HCT116 (cell line): ENCODE data around the gene MUC6. TPM values are rescaled to one million over a fixed set of nuclear protein-coding genes. Genes with fewer than 3 reads are reported as not detected.

Experiments used
- ATAC-seq: fragments of 200-7000 bp; cut with Tn5 transposase; 2 replicates; pipeline ENCODE4 v1.9.1; 2020; ENCODE audit warnings: mild to moderate bottlenecking, moderate library complexity
- BruUV-seq: library from RNA; stranded (reverse); fragments of 400-500 nt; replicated peaks from 2 replicates; lab custom pipeline; 2021; lab: Mats Ljungman, UMichigan
- CTCF ChIA-PET: fragments of 300-600 bp; sonication (Branson Sonifier 250); formaldehyde crosslinking; loops from one replicate; lab custom pipeline; 2021; ENCODE audit warnings: antibody characterized with exemption; lab: Charles Lee
- POLR2A ChIA-PET: fragments of 300-600, 350-600 bp; sonication (Branson Sonifier 250); formaldehyde crosslinking; loops from one replicate; lab custom pipeline; 2021; ENCODE audit warnings: antibody characterized with exemption; lab: Charles Lee
- RAD21 ChIA-PET, 2 experiments: fragments of 300-600 bp; sonication (Branson Sonifier 250); formaldehyde crosslinking; loops; one replicate each; lab custom pipeline; 2023; ENCODE audit warnings: low total read pairs in 2 of 2; ENCODE audit not compliant: uncharacterized antibody in 2 of 2, unreplicated experiment in 2 of 2, low non-redundant PET in 1 of 2; lab: Charles Lee
- DNase-seq: peaks from one replicate; pipeline ENCODE4 v3.0.0-alpha.2; 2010; ENCODE audit warnings: low read depth, low spot score
- H2AFZ ChIP-seq: fragments of 200-600 bp; shearing (Covaris generic), sonication (generic); 2 replicates; pipeline ENCODE4 v1.6.1; 2017; ENCODE audit warnings: low read depth, mixed run types, mixed read lengths, antibody characterized with exemption, low read length; ENCODE audit not compliant: poor library complexity, severe bottlenecking
- H3K27ac ChIP-seq: 2 replicates; pipeline ENCODE4 v1.5.1; 2012; ENCODE audit warnings: low read depth, low read length
- H3K27me3 ChIP-seq: fragments of 200-600 bp; sonication (generic); 2 replicates; pipeline ENCODE4 v1.6.1; 2016; ENCODE audit warnings: mixed run types, low read length, mixed read lengths; ENCODE audit not compliant: insufficient read depth
- H3K36me3 ChIP-seq, 2 experiments: fragments of 200-500 bp in 1 of 2; fragments of 200-600 bp in 1 of 2; sonication (Bioruptor generic) in 1 of 2; sonication (generic) in 1 of 2; 2 replicates each; pipeline versions ENCODE4 v1.5.1 to v1.6.1; 2014 to 2016; ENCODE audit warnings: low read length in 2 of 2, inconsistent platforms in 1 of 2, mixed read lengths in 1 of 2, mixed run types in 1 of 2; ENCODE audit not compliant: insufficient read depth in 2 of 2, control insufficient read depth in 1 of 2
- H3K4me1 ChIP-seq, 2 experiments: fragments of 200-600 bp in 1 of 2; sonication (generic) in 1 of 2; 2 replicates each; pipeline versions ENCODE4 v1.5.1 to v1.6.1; 2012 to 2017; ENCODE audit warnings: low read length in 2 of 2, inconsistent platforms in 1 of 2, mild to moderate bottlenecking in 1 of 2, mixed read lengths in 1 of 2, mixed run types in 1 of 2, moderate library complexity in 1 of 2; ENCODE audit not compliant: insufficient read depth in 2 of 2, control insufficient read depth in 1 of 2
- H3K4me2 ChIP-seq: fragments of 200-600 bp; sonication (generic); 2 replicates; pipeline ENCODE4 v1.6.1; 2017; ENCODE audit warnings: mixed run types, low read length, mixed read lengths
- H3K4me3 ChIP-seq, 2 experiments: fragments of 200-600 bp in 1 of 2; sonication (generic) in 1 of 2; replicated peaks in 1 of 2; 2 replicates each; pipeline ENCODE4 v1.5.1; 2011 to 2016; ENCODE audit warnings: low read length in 2 of 2, control low read depth in 1 of 2, low read depth in 1 of 2, mild to moderate bottlenecking in 1 of 2, mixed read lengths in 1 of 2, mixed run types in 1 of 2
- H3K79me2 ChIP-seq: fragments of 200-600 bp; sonication (generic); 2 replicates; pipeline ENCODE4 v1.6.1; 2017; ENCODE audit warnings: mild to moderate bottlenecking, mixed run types, low read length, moderate library complexity, mixed read lengths; ENCODE audit not compliant: insufficient read depth
- H3K9ac ChIP-seq: fragments of 200-600 bp; sonication (generic); 2 replicates; pipeline ENCODE4 v1.6.1; 2016; ENCODE audit warnings: low read length, mixed read lengths
- H3K9me2 ChIP-seq: fragments of 200-600 bp; sonication (generic), shearing (Covaris generic); 2 replicates; pipeline ENCODE4 v1.6.1; 2017; ENCODE audit warnings: mixed run types, mild to moderate bottlenecking, moderate library complexity; ENCODE audit not compliant: insufficient read depth
- H3K9me3 ChIP-seq, 2 experiments: fragments of 200-500 bp in 1 of 2; fragments of 200-600 bp in 1 of 2; sonication (Bioruptor generic) in 1 of 2; sonication (generic) in 1 of 2; 2 replicates each; pipeline ENCODE4 v1.6.1; 2014 to 2017; ENCODE audit warnings: low read length in 2 of 2, mixed read lengths in 2 of 2, inconsistent platforms in 1 of 2, low read depth in 1 of 2, mild to moderate bottlenecking in 1 of 2, mixed run types in 1 of 2, moderate library complexity in 1 of 2; ENCODE audit not compliant: control insufficient read depth in 1 of 2, insufficient read depth in 1 of 2
- H4K20me1 ChIP-seq: fragments of 200-600 bp; sonication (generic), shearing (Covaris generic); 2 replicates; pipeline ENCODE4 v1.6.1; 2017; ENCODE audit warnings: mixed run types, mild to moderate bottlenecking, moderate library complexity; ENCODE audit not compliant: insufficient read depth
- ATF3 ChIP-seq: IDR thresholded peaks from 2 replicates; pipeline ENCODE4 v1.6.1; 2012
- CBX3 ChIP-seq: IDR thresholded peaks from 2 replicates; pipeline ENCODE4 v1.6.1; 2012; ENCODE audit warnings: low read depth
- CEBPB ChIP-seq: IDR thresholded peaks from 2 replicates; pipeline ENCODE4 v1.6.1; 2012; ENCODE audit warnings: low read depth
- CTCF ChIP-seq, 3 experiments: fragments of 200-600 bp in 1 of 3; sonication (generic) in 1 of 3; IDR thresholded peaks in 2 of 3; conservative IDR thresholded peaks in 1 of 3; 2 replicates each; pipeline ENCODE4 v1.5.1; 2012 to 2017; ENCODE audit warnings: low read depth in 2 of 3, low read length in 2 of 3, antibody characterized with exemption in 1 of 3, borderline replicate concordance in 1 of 3, control low read depth in 1 of 3, mild to moderate bottlenecking in 1 of 3, mixed read lengths in 1 of 3, mixed run types in 1 of 3, moderate library complexity in 1 of 3; ENCODE audit not compliant: insufficient read depth in 1 of 3
- EGR1 ChIP-seq: IDR thresholded peaks from 2 replicates; pipeline ENCODE4 v1.6.1; 2012; ENCODE audit warnings: low read depth
- ELF1 ChIP-seq: IDR thresholded peaks from 2 replicates; pipeline ENCODE4 v1.6.1; 2012; ENCODE audit warnings: low read depth, borderline replicate concordance
- EZH2 ChIP-seq: fragments of 200-600 bp; sonication (generic); IDR thresholded peaks from 2 replicates; pipeline ENCODE4 v1.6.1; 2017; ENCODE audit warnings: antibody characterized with exemption, mixed run types
- EZH2phosphoT487 ChIP-seq: fragments of 200-600 bp; IDR thresholded peaks from 2 replicates; pipeline ENCODE4 v1.6.1; 2018; ENCODE audit warnings: antibody characterized with exemption, borderline replicate concordance
- FOSL1 ChIP-seq: IDR thresholded peaks from 2 replicates; pipeline ENCODE4 v1.6.1; 2012; ENCODE audit warnings: low read depth
- POLR2A ChIP-seq: IDR thresholded peaks from 2 replicates; pipeline ENCODE4 v1.7.0; 2011; ENCODE audit warnings: borderline replicate concordance; ENCODE audit not compliant: insufficient read depth, insufficient read length; ENCODE audit errors: extremely low read depth
- POLR2AphosphoS5 ChIP-seq: IDR thresholded peaks from 2 replicates; pipeline ENCODE4 v1.6.1; 2011; ENCODE audit warnings: mild to moderate bottlenecking, low read depth, low read length, moderate library complexity
- SIN3A ChIP-seq: IDR thresholded peaks from 2 replicates; pipeline ENCODE4 v1.6.1; 2012; ENCODE audit warnings: low read depth
- SP1 ChIP-seq: IDR thresholded peaks from 2 replicates; pipeline ENCODE4 v1.6.1; 2012; ENCODE audit warnings: low read depth
- SRF ChIP-seq: IDR thresholded peaks from 2 replicates; pipeline ENCODE4 v1.6.1; 2012; ENCODE audit warnings: low read depth
- TCF7L2 ChIP-seq: IDR thresholded peaks from 2 replicates; pipeline ENCODE4 v1.7.0; 2011; ENCODE audit warnings: borderline replicate concordance, inconsistent platforms; ENCODE audit not compliant: insufficient read depth, insufficient read length; ENCODE audit errors: extremely low read depth
- YY1 ChIP-seq: IDR thresholded peaks from 2 replicates; pipeline ENCODE4 v1.6.1; 2011; ENCODE audit warnings: low read length, low read depth, moderate library complexity, mild to moderate bottlenecking; ENCODE audit not compliant: insufficient replicate concordance; ENCODE audit errors: extremely low read depth
- ZNF274 ChIP-seq: fragments of 200-500 bp; sonication (Bioruptor generic); IDR thresholded peaks from 2 replicates; pipeline ENCODE4 v1.6.1; 2014; ENCODE audit warnings: mild to moderate bottlenecking, low read depth, low read length, inconsistent platforms
- intact Hi-C: fragments of 100-400 bp; cut with micrococcal nuclease; formaldehyde crosslinking; loops from 2 replicates; pipeline ENCODE4 v1.10.0; 2022
- total RNA-seq: library from RNA; stranded (reverse); gene quantifications from one replicate; pipeline ENCODE4 v1.2.1, GENCODE V29; 2021; ENCODE audit not compliant: unreplicated experiment
- TF ChIP-seq, protein P1 (sequence below): IDR thresholded peaks from 2 replicates; pipeline ENCODE4 v1.6.1; 2012; ENCODE audit warnings: low read depth
- TF ChIP-seq, protein P2 (sequence below): IDR thresholded peaks from 2 replicates; pipeline ENCODE4 v1.6.1; 2012

MUC6 gene
- total RNA-seq, 1 experiment from 2014 or later = 0.02 TPM

DNA sequence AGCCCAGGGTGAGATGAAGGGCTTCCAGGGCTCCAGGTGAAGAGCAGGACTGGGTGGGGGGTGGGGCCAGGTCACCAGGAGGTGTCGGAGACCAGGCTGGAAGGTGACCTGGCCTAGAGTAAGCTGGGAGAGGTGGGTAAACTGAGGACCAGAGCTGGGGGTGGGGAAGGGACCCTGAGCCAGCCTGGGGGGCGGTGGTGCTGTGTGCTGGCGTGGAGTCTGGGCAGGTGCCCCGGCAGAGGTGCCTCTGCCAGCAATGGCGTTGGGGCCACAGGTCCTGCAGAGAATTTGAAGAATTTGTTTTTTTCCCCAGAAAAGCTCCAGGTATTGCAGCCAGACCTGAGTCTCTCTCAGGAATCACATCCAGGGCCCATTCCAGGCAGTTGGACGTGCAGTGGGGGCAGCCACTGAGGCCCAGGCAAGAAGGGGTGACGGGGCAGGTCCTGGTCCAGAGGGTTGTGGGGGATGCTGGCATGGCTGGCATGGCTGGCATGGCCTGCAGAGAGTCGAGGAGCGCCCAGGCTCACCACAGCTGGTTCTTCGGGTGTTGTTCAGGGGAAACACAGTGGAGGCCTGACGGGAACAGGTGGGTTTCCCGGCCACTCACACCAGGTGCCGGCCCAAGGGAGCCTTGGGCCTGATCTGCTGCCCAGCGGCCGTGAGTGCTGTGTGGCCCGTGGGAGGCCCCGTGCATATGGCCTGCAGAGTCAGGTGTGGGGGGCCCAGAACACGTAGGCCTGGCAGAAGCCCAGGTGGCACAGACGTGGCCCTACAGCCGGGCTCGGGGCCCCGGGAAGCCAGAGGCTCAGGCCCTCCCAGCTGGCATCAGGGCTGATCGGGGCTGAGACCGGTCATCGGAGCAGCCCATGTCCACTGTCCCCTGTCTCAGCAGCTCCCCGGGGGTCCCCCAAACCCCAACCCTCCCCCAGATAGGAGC is 6.4 kb upstream of the MUC6 start:
- no peak for TF ChIP-seq SP1
- TF ChIP-seq CBX3 = no peak
- TF ChIP-seq FOSL1 = no peak
- TF ChIP-seq TCF7L2 = no peak
- no peak for TF ChIP-seq EZH2phosphoT487
- TF ChIP-seq SRF = no peak
- TF ChIP-seq YY1 = no peak
- TF ChIP-seq ZNF274 = no peak
- TF ChIP-seq, protein P1, sequence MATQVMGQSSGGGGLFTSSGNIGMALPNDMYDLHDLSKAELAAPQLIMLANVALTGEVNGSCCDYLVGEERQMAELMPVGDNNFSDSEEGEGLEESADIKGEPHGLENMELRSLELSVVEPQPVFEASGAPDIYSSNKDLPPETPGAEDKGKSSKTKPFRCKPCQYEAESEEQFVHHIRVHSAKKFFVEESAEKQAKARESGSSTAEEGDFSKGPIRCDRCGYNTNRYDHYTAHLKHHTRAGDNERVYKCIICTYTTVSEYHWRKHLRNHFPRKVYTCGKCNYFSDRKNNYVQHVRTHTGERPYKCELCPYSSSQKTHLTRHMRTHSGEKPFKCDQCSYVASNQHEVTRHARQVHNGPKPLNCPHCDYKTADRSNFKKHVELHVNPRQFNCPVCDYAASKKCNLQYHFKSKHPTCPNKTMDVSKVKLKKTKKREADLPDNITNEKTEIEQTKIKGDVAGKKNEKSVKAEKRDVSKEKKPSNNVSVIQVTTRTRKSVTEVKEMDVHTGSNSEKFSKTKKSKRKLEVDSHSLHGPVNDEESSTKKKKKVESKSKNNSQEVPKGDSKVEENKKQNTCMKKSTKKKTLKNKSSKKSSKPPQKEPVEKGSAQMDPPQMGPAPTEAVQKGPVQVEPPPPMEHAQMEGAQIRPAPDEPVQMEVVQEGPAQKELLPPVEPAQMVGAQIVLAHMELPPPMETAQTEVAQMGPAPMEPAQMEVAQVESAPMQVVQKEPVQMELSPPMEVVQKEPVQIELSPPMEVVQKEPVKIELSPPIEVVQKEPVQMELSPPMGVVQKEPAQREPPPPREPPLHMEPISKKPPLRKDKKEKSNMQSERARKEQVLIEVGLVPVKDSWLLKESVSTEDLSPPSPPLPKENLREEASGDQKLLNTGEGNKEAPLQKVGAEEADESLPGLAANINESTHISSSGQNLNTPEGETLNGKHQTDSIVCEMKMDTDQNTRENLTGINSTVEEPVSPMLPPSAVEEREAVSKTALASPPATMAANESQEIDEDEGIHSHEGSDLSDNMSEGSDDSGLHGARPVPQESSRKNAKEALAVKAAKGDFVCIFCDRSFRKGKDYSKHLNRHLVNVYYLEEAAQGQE = no peak
- no peak for TF ChIP-seq POLR2A
- TF ChIP-seq POLR2AphosphoS5 = no peak
- TF ChIP-seq, protein P2, sequence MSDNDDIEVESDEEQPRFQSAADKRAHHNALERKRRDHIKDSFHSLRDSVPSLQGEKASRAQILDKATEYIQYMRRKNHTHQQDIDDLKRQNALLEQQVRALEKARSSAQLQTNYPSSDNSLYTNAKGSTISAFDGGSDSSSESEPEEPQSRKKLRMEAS = no peak
- no peak for TF ChIP-seq ATF3
- no peak for TF ChIP-seq EGR1
- no peak for TF ChIP-seq CTCF (IDR thresholded peaks at IDR 0.05 in 2 of 3, conservative IDR thresholded peaks at IDR 0.05 in 1 of 3; ENCODE audit: borderline replicate concordance in 1 of 3, insufficient read depth in 1 of 3, low read depth in 2 of 3, low read length in 2 of 3)
- no peak for TF ChIP-seq CEBPB
- TF ChIP-seq EZH2 = no peak
- no peak for TF ChIP-seq SIN3A
- TF ChIP-seq ELF1 = no peak
- TF ChIP-seq, all 23 proteins: peak for 0
- RAD21 ChIA-PET = no interaction called here
- Histone ChIP-seq H3K36me3 (no peaks in the 10 kb centered on the region), H3K9me3 (no peaks in the 10 kb centered on the region), H3K27ac (no peak overlapping the region), H3K27me3 (no peaks in the 10 kb centered on the region), H3K4me2 (no peak overlapping the region), H4K20me1 (no peaks in the 10 kb centered on the region), H2AFZ (no peak overlapping the region), H3K9ac (no peak overlapping the region), H3K9me2 (no peaks in the 10 kb centered on the region), H3K4me3 (no peak overlapping the region), H3K79me2 (no peaks in the 10 kb centered on the region), H3K4me1 (no peaks in the 10 kb centered on the region)
- ATAC-seq (no peak), DNase-seq (no peak)
- intact Hi-C loops = no loop called here
- POLR2A ChIA-PET = no interaction called here
- CTCF ChIA-PET = no interaction called here
- no TSS peak for BruUV-seq
